ENCODE results near the gene STH. TPM values are rescaled to one million over a fixed set of nuclear protein-coding genes. Genes with fewer than 3 reads are reported as not detected.

The STH gene
- total RNA-seq, 1 experiment from 2014 or later, result not detected

- POLR2A ChIA-PET, result no interaction called here
- CTCF ChIA-PET, result no interaction called here
- H3K36me3 ChIP-seq (ENCODE audit: control insufficient read depth, insufficient read depth, low read length), result no peaks in the 10 kb centered on the region
Observed at GRCh38 chr17:46010597-46011186, 11.6 kb downstream of the STH start.

GRCh38 chr17:46011711-46012505 lies 12.9 kb downstream of the STH start:
- BruUV-seq (replicated peaks), result no TSS peak
- Mint-ChIP-seq H3K9me3 (ENCODE audit: unreplicated experiment) (no peaks in the 10 kb centered on the region), H3K4me3 (ENCODE audit: unreplicated experiment) (no peak overlapping the region), H3K27me3 (ENCODE audit: insufficient read depth, unreplicated experiment) (no peaks in the 10 kb centered on the region), H3K36me3 (ENCODE audit: insufficient read depth, unreplicated experiment) (no peaks in the 10 kb centered on the region), H3K4me1 (ENCODE audit: low read depth, unreplicated experiment) (no peaks in the 10 kb centered on the region), H3K27ac (ENCODE audit: unreplicated experiment) (no peak overlapping the region)
- Histone ChIP-seq H3K9me3 (no peaks in the 10 kb centered on the region), H3K36me3 (ENCODE audit: control insufficient read depth, insufficient read depth, low read length) (no peaks in the 10 kb centered on the region), H3K4me3 (ENCODE audit: low read depth, low read length) (no peak overlapping the region), H3K4me1 (no peaks in the 10 kb centered on the region), H3K27me3 (replicated peaks; ENCODE audit: control insufficient read depth, insufficient read depth, low read length) (no peaks in the 10 kb centered on the region)
- no peak for DNase-seq
- intact Hi-C loops (cut with micrococcal nuclease; ENCODE audit: unreplicated experiment), result no loop called here
- CTCF ChIA-PET, result no interaction called here
- POLR2A ChIA-PET, result no interaction called here
- no peak for TF ChIP-seq CTCF (IDR thresholded peaks at IDR 0.05; ENCODE audit: insufficient read depth in 1 of 2, low read depth in 1 of 2, low read length in 1 of 2, severe bottlenecking in 1 of 2, unreplicated experiment in 1 of 2)

More at GRCh38 chr17:46010597-46011186, 11.6 kb downstream of the STH start:
- BruUV-seq (replicated peaks), result no TSS peak
- TF ChIP-seq CTCF (IDR thresholded peaks at IDR 0.05; ENCODE audit: insufficient read depth in 1 of 2, low read depth in 1 of 2, low read length in 1 of 2, severe bottlenecking in 1 of 2, unreplicated experiment in 1 of 2), result peak in 1 of 2 experiments; percentile 14
- no peaks in the 10 kb centered on the region for H3K9me3 Mint-ChIP-seq (ENCODE audit: unreplicated experiment)
- no peak for DNase-seq
- Histone ChIP-seq H3K4me3 (ENCODE audit: low read depth, low read length) (no peak overlapping the region), H3K27me3 (replicated peaks; ENCODE audit: control insufficient read depth, insufficient read depth, low read length) (no peaks in the 10 kb centered on the region), H3K9me3 (no peaks in the 10 kb centered on the region), H3K4me1 (no peaks in the 10 kb centered on the region)
- no peak overlapping the region for H3K4me3 Mint-ChIP-seq (ENCODE audit: unreplicated experiment)
- no peaks in the 10 kb centered on the region for H3K36me3 Mint-ChIP-seq (ENCODE audit: insufficient read depth, unreplicated experiment)
- no peak overlapping the region for H3K27ac Mint-ChIP-seq (ENCODE audit: unreplicated experiment)
- H3K27me3 Mint-ChIP-seq (ENCODE audit: insufficient read depth, unreplicated experiment), result no peaks in the 10 kb centered on the region
- H3K4me1 Mint-ChIP-seq (ENCODE audit: low read depth, unreplicated experiment), result no peaks in the 10 kb centered on the region
- intact Hi-C loops (cut with micrococcal nuclease; ENCODE audit: unreplicated experiment), result no loop called here

- Mint-ChIP-seq H3K27me3 (ENCODE audit: insufficient read depth, unreplicated experiment) (no peaks in the 10 kb centered on the region), H3K27ac (ENCODE audit: unreplicated experiment) (no peak overlapping the region), H3K4me3 (ENCODE audit: unreplicated experiment) (no peak overlapping the region), H3K36me3 (ENCODE audit: insufficient read depth, unreplicated experiment) (no peaks in the 10 kb centered on the region), H3K4me1 (ENCODE audit: low read depth, unreplicated experiment) (no peaks in the 10 kb centered on the region), H3K9me3 (ENCODE audit: unreplicated experiment) (no peaks in the 10 kb centered on the region)
- TF ChIP-seq CTCF (IDR thresholded peaks at IDR 0.05; ENCODE audit: insufficient read depth in 1 of 2, low read depth in 1 of 2, low read length in 1 of 2, severe bottlenecking in 1 of 2, unreplicated experiment in 1 of 2), result no peak
- Histone ChIP-seq H3K36me3 (ENCODE audit: control insufficient read depth, insufficient read depth, low read length) (no peaks in the 10 kb centered on the region), H3K4me3 (ENCODE audit: low read depth, low read length) (no peak overlapping the region), H3K4me1 (no peaks in the 10 kb centered on the region), H3K27me3 (replicated peaks; ENCODE audit: control insufficient read depth, insufficient read depth, low read length) (no peaks in the 10 kb centered on the region), H3K9me3 (no peaks in the 10 kb centered on the region)
- POLR2A ChIA-PET, result no interaction called here
- BruUV-seq (replicated peaks), result no TSS peak
- CTCF ChIA-PET, result no interaction called here
- intact Hi-C loops (cut with micrococcal nuclease; ENCODE audit: unreplicated experiment), result no loop called here
- DNase-seq, result no peak
Observed at GRCh38 chr17:46012506-46013079, 13.5 kb downstream of the STH start.

Measured in Caco-2 (cell line).